IMR-90 (cell line): ENCODE results near the gene CPSF4L. TPM values are rescaled to one million over a fixed set of nuclear protein-coding genes. Genes with fewer than 3 reads are reported as not detected.
A peak's percentile ranks its signal among the peaks of the same experiment; 100 is the strongest.

Experiments
- ATAC-seq: fragments of 200-7000 bp; cut with Tn5 transposase; 2 replicates; pipeline ENCODE4 v1.9.1; 2020; ENCODE audit warnings: low read depth, mild to moderate bottlenecking, moderate library complexity
- BruUV-seq: library from RNA; stranded (reverse); fragments of 400-500 nt; replicated peaks from 2 replicates; lab custom pipeline; 2021; lab: Mats Ljungman, UMichigan
- CTCF ChIA-PET: fragments of 300-600 bp; formaldehyde crosslinking; extraction: SDS; loops from one replicate; lab custom pipeline; 2021; ENCODE audit warnings: antibody characterized with exemption; lab: Yijun Ruan, JAX
- POLR2A ChIA-PET: fragments of 300-600 bp; sonication (Branson Sonifier 250); formaldehyde crosslinking; loops from one replicate; lab custom pipeline; 2022; ENCODE audit warnings: antibody characterized with exemption; ENCODE audit not compliant: unreplicated experiment; lab: Charles Lee
- DNase-seq: peaks from one replicate; pipeline ENCODE4 v3.0.0; 2013
- H2AFZ ChIP-seq: replicated peaks from 2 replicates; pipeline ENCODE3; 2013; ENCODE audit warnings: low read length, mild to moderate bottlenecking; ENCODE audit not compliant: poor library complexity
- H2AK5ac ChIP-seq: 2 replicates; pipeline ENCODE4 v1.6.1; 2013; ENCODE audit warnings: low read depth, low read length, inconsistent platforms
- H2AK9ac ChIP-seq: replicated peaks from 2 replicates; pipeline ENCODE3; 2013; ENCODE audit warnings: mild to moderate bottlenecking, low read depth, low read length, moderate library complexity; ENCODE audit not compliant: poor library complexity
- H2BK120ac ChIP-seq: 2 replicates; pipeline ENCODE4 v1.6.1; 2013; ENCODE audit warnings: low read depth, low read length, inconsistent platforms
- H2BK15ac ChIP-seq: 3 replicates; pipeline ENCODE4 v1.6.1; 2013; ENCODE audit warnings: low read depth, low read length, inconsistent platforms
- H2BK20ac ChIP-seq: 2 replicates; pipeline ENCODE4 v1.6.1; 2013; ENCODE audit warnings: low read depth, mild to moderate bottlenecking, inconsistent platforms, low read length, moderate library complexity
- H2BK5ac ChIP-seq: 2 replicates; pipeline ENCODE4 v1.6.1; 2013; ENCODE audit warnings: mild to moderate bottlenecking, low read depth, low read length, inconsistent platforms; ENCODE audit not compliant: poor library complexity, severe bottlenecking
- H3K14ac ChIP-seq: replicated peaks from 2 replicates; pipeline ENCODE4 v1.6.1; 2013; ENCODE audit warnings: low read depth, low read length, inconsistent platforms
- H3K18ac ChIP-seq: 2 replicates; pipeline ENCODE4 v1.6.1; 2013; ENCODE audit warnings: low read depth, low read length, control low read depth
- H3K23ac ChIP-seq: 2 replicates; pipeline ENCODE4 v1.6.1; 2013; ENCODE audit warnings: low read depth, low read length, inconsistent platforms
- H3K27ac ChIP-seq: 2 replicates; pipeline ENCODE4 v1.5.1; 2013; ENCODE audit warnings: mild to moderate bottlenecking, control low read depth, low read length; ENCODE audit not compliant: insufficient read depth
- H3K27me3 ChIP-seq: 2 replicates; pipeline ENCODE4 v1.6.1; 2013; ENCODE audit warnings: low read length; ENCODE audit not compliant: control insufficient read depth, insufficient read depth
- H3K36me3 ChIP-seq: 2 replicates; pipeline ENCODE4 v1.6.1; 2013; ENCODE audit warnings: low read length, mixed read lengths; ENCODE audit not compliant: control insufficient read depth, insufficient read depth
- H3K4ac ChIP-seq: 2 replicates; pipeline ENCODE4 v1.6.1; 2013; ENCODE audit warnings: low read depth, low read length, inconsistent platforms
- H3K4me1 ChIP-seq: 2 replicates; pipeline ENCODE4 v1.6.1; 2013; ENCODE audit warnings: low read length, mixed read lengths; ENCODE audit not compliant: control insufficient read depth, insufficient read depth
- H3K4me2 ChIP-seq: 2 replicates; pipeline ENCODE4 v1.6.1; 2013; ENCODE audit warnings: low read depth, mild to moderate bottlenecking, control low read depth, low read length, moderate library complexity
- H3K4me3 ChIP-seq: 2 replicates; pipeline ENCODE4 v1.5.1; 2013; ENCODE audit warnings: low read depth, mild to moderate bottlenecking, control low read depth, low read length, moderate library complexity; ENCODE audit not compliant: insufficient read depth
- H3K56ac ChIP-seq: 2 replicates; pipeline ENCODE4 v1.6.1; 2013; ENCODE audit warnings: low read length, inconsistent platforms; ENCODE audit not compliant: insufficient read depth; ENCODE audit errors: extremely low read depth
- H3K79me1 ChIP-seq, 2 experiments: 2 replicates each; pipeline ENCODE4 v1.6.1; 2013; ENCODE audit warnings: low read length in 2 of 2, inconsistent platforms in 1 of 2, low read depth in 1 of 2
- H3K9ac ChIP-seq: 2 replicates; pipeline ENCODE4 v1.6.1; 2013; ENCODE audit warnings: low read depth, low read length, control low read depth
- H3K9me1 ChIP-seq: 2 replicates; pipeline ENCODE4 v1.6.1; 2013; ENCODE audit warnings: low read length, inconsistent platforms; ENCODE audit not compliant: insufficient read depth
- H3K9me3 ChIP-seq: 2 replicates; pipeline ENCODE4 v1.6.1; 2013; ENCODE audit warnings: low read length; ENCODE audit not compliant: control insufficient read depth, insufficient read depth
- H4K20me1 ChIP-seq: 2 replicates; pipeline ENCODE4 v1.6.1; 2013; ENCODE audit warnings: low read length, inconsistent platforms; ENCODE audit not compliant: insufficient read depth
- H4K5ac ChIP-seq: 2 replicates; pipeline ENCODE4 v1.6.1; 2013; ENCODE audit warnings: mild to moderate bottlenecking, low read depth, low read length, control low read depth
- H4K8ac ChIP-seq, 2 experiments: 2 replicates each; pipeline ENCODE4 v1.6.1; 2013; ENCODE audit warnings: low read depth in 2 of 2, low read length in 2 of 2, control low read depth in 1 of 2, inconsistent platforms in 1 of 2
- H4K91ac ChIP-seq: 2 replicates; pipeline ENCODE4 v1.6.1; 2013; ENCODE audit warnings: low read depth, low read length, inconsistent platforms; ENCODE audit not compliant: insufficient read depth
- BHLHE40 ChIP-seq: fragments of 150-350 bp; IDR thresholded peaks from 2 replicates; pipeline ENCODE4 v1.6.1; 2016; ENCODE audit warnings: mild to moderate bottlenecking, low read depth, low read length
- CEBPB ChIP-seq: IDR thresholded peaks from 2 replicates; pipeline ENCODE4 v1.6.1; 2012; ENCODE audit warnings: low read depth, low read length, improper control_type of control experiment
- CTCF ChIP-seq: conservative IDR thresholded peaks from 2 replicates; pipeline ENCODE4 v1.5.1; 2012; ENCODE audit warnings: mild to moderate bottlenecking, low read depth, low read length, improper control_type of control experiment
- ELK1 ChIP-seq: fragments of 150-350 bp; IDR thresholded peaks from 2 replicates; pipeline ENCODE4 v1.6.1; 2016; ENCODE audit warnings: low read depth, mild to moderate bottlenecking, low read length, moderate library complexity, borderline replicate concordance
- FOS ChIP-seq: fragments of 150-350 bp; IDR thresholded peaks from 2 replicates; pipeline ENCODE4 v1.6.1; 2016; ENCODE audit warnings: low read depth, low read length
- MAFK ChIP-seq: IDR thresholded peaks from 2 replicates; pipeline ENCODE4 v1.6.1; 2012; ENCODE audit warnings: low read depth, low read length, improper control_type of control experiment
- MAZ ChIP-seq: IDR thresholded peaks from 2 replicates; pipeline ENCODE4 v1.6.1; 2012; ENCODE audit warnings: low read depth, mild to moderate bottlenecking, low read length, improper control_type of control experiment, moderate library complexity, borderline replicate concordance
- MXI1 ChIP-seq: IDR thresholded peaks from 2 replicates; pipeline ENCODE4 v1.6.1; 2012; ENCODE audit warnings: low read depth, mild to moderate bottlenecking, low read length, moderate library complexity, borderline replicate concordance
- NFE2L2 ChIP-seq: fragments of 150-350 bp; IDR thresholded peaks from 2 replicates; pipeline ENCODE4 v1.6.1; 2016; ENCODE audit warnings: low read depth, mild to moderate bottlenecking, low read length
- POLR2A ChIP-seq: IDR thresholded peaks from 2 replicates; pipeline ENCODE4 v1.6.1; 2012; ENCODE audit warnings: mild to moderate bottlenecking, low read depth, low read length
- RAD21 ChIP-seq: IDR thresholded peaks from 2 replicates; pipeline ENCODE4 v1.6.1; 2012; ENCODE audit warnings: low read length, improper control_type of control experiment
- RCOR1 ChIP-seq: IDR thresholded peaks from 2 replicates; pipeline ENCODE4 v1.6.1; 2012; ENCODE audit warnings: mild to moderate bottlenecking, low read length, improper control_type of control experiment; ENCODE audit not compliant: insufficient replicate concordance
- RFX5 ChIP-seq: IDR thresholded peaks from 2 replicates; pipeline ENCODE4 v1.8.0; 2012; ENCODE audit warnings: low read depth, mild to moderate bottlenecking, low read length, moderate library complexity
- SMC3 ChIP-seq: fragments of 150-350 bp; IDR thresholded peaks from 2 replicates; pipeline ENCODE4 v1.6.1; 2016; ENCODE audit warnings: low read depth, mild to moderate bottlenecking, antibody characterized with exemption, low read length, moderate library complexity
- USF2 ChIP-seq: fragments of 150-350 bp; IDR thresholded peaks from 2 replicates; pipeline ENCODE4 v1.6.1; 2017; ENCODE audit warnings: mild to moderate bottlenecking, antibody characterized with exemption, low read length, low read depth
- WGBS, 2 experiments: methylation state at CpG; one replicate each; pipeline versions ENCODE4 v1.1.5 to v1.1.7; 2013; ENCODE audit warnings: missing lambda C conversion rate in 2 of 2; ENCODE audit not compliant: insufficient read length in 1 of 2; ENCODE audit errors: extremely low coverage in 2 of 2; 5-methylcytosine and 5-hydroxymethylcytosine counted together
- dilution Hi-C: fragments of 300-500 bp; cut with HindIII; formaldehyde crosslinking; loops from one replicate; pipeline ENCODE4 v1.14.3; 2018; ENCODE audit warnings: low sequenced_read_pairs; ENCODE audit not compliant: unreplicated experiment
- in situ Hi-C: fragments of 300-500 bp; cut with MboI; formaldehyde crosslinking; loops from 3 replicates; pipeline ENCODE4 v1.14.3; 2019; ENCODE audit warnings: low sequenced_read_pairs, inconsistent platforms, mixed read lengths
- intact Hi-C: fragments of 100-400 bp; cut with micrococcal nuclease; formaldehyde crosslinking; loops from 2 replicates; pipeline ENCODE4 v1.10.0; 2022
- polyA plus RNA-seq, 3 experiments: library from polyadenylated mRNA; depleted of rRNA; stranded (reverse); fragments of >200 nt; gene quantifications; 2 replicates each; pipeline ENCODE4 v1.2.3, GENCODE V29; 2012; ENCODE audit warnings: low replicate concordance in 1 of 3
- total RNA-seq: library from RNA; depleted of rRNA; stranded (reverse); fragments of >200 nt; gene quantifications from 2 replicates; pipeline ENCODE4 v1.2.3, GENCODE V29; 2012

CPSF4L gene
- total and polyA plus RNA-seq, 2 of the 4 experiments (the other 2 are of a cell fraction), result not detected

- peak overlapping the region; percentile 76; the same call in 1 of the 2 replicates for H2AK5ac ChIP-seq
- peak overlapping the region; percentile 63 for H3K23ac ChIP-seq
- peak overlapping the region; percentile 5; the same call in 1 of the 2 replicates for H3K4ac ChIP-seq
- WGBS, 2 experiments, result no CpG with 5 or more reads among the region's 2 CpGs
- peak overlapping the region; percentile 14; the same call in 1 of the 2 replicates for H4K5ac ChIP-seq
- no peak overlapping the region for H3K4me3 ChIP-seq
- no peaks in the 10 kb centered on the region for H3K27me3 ChIP-seq
- H4K20me1 ChIP-seq, result peaks cover 19% of the 10 kb centered on the region; the same call in 1 of the 2 replicates
- H2BK5ac ChIP-seq, result peak overlapping the region; percentile 98
- peaks cover 14% of the 10 kb centered on the region for H3K9me1 ChIP-seq
- intact Hi-C loops (no loop called here), in situ Hi-C loops (no loop called here), dilution Hi-C loops (no loop called here)
- H2BK20ac ChIP-seq, result peak overlapping the region; percentile 60
- H3K14ac ChIP-seq, result 0 out of 2 replicates have a peak overlapping the region, but pooled peaks have one; percentile 26
- H3K79me1 ChIP-seq, result peaks cover 40 to 75% of the 10 kb centered on the region in 2 experiments
- H3K36me3 ChIP-seq, result no peaks in the 10 kb centered on the region
- H3K27ac ChIP-seq, result peak overlapping the region; percentile 8; the same call in 1 of the 2 replicates
- H3K9me3 ChIP-seq, result no peaks in the 10 kb centered on the region
- ChIA-PET CTCF (interaction anchor here (0.8 to 1.6 kb wide), 2 partner anchors 37 to 672 kb away, joined by 3 to 4 read pairs; no protein-coding TSS in a partner anchor), POLR2A (no interaction called here)
- peak overlapping the region; percentile 74 for H2BK120ac ChIP-seq
- H3K4me2 ChIP-seq, result peak overlapping the region; percentile 47
- H3K9ac ChIP-seq, result no peak overlapping the region
- peak overlapping the region; percentile 31; the same call in 1 of the 3 replicates for H2BK15ac ChIP-seq
- peak; percentile 25; the same call in 1 of the 2 replicates for ATAC-seq
- H3K4me1 ChIP-seq, result peaks cover 20% of the 10 kb centered on the region
- H4K8ac ChIP-seq, result peak overlapping the region in 1 of 2 experiments; percentile 41; a peak in 1 of 4 replicates
- H3K56ac ChIP-seq, result peak overlapping the region; percentile 14; the same call in 1 of the 2 replicates
- H2AK9ac ChIP-seq, result no peak overlapping the region
- H4K91ac ChIP-seq, result peak overlapping the region; percentile 71
- BruUV-seq, result no TSS peak
- peak; percentile 90 for DNase-seq
- H3K18ac ChIP-seq, result peak overlapping the region; percentile 52; the same call in 1 of the 2 replicates
- no peak overlapping the region for H2AFZ ChIP-seq
- TF ChIP-seq MAFK, result peak; percentile 60
- TF ChIP-seq SMC3, result no peak
- TF ChIP-seq RAD21, result no peak
- peak; percentile 71; the same call in 1 of the 2 replicates for TF ChIP-seq CEBPB
- no peak for TF ChIP-seq POLR2A
- peak; percentile 82 for TF ChIP-seq RFX5
- TF ChIP-seq MXI1, result no peak
- TF ChIP-seq NFE2L2, result peak; percentile 89
- no peak for TF ChIP-seq RCOR1
- peak; percentile 82 for TF ChIP-seq FOS
- peak; percentile 73 for TF ChIP-seq BHLHE40
- no peak for TF ChIP-seq CTCF
- no peak for TF ChIP-seq ELK1
- TF ChIP-seq USF2, result peak; percentile 33; the same call in 1 of the 2 replicates
- TF ChIP-seq MAZ, result no peak
Observed at GRCh38 chr17:73228748-73229236, 32.9 kb downstream of the CPSF4L start.
